MCF 10A (cell line): ENCODE measurements around the gene C1D. TPM values are rescaled to one million over a fixed set of nuclear protein-coding genes. Genes with fewer than 3 reads are reported as not detected.

Experiments
- BruUV-seq: library from RNA; stranded (reverse); fragments of 400-500 nt; replicated peaks from 2 replicates; lab custom pipeline; 2021; lab: Mats Ljungman, UMichigan
- CTCF ChIA-PET: fragments of 300-600 bp; sonication (Branson Sonifier 250); formaldehyde crosslinking; extraction: SDS; loops from one replicate; lab custom pipeline; 2021; ENCODE audit warnings: antibody characterized with exemption, inconsistent platforms; lab: Yijun Ruan, JAX
- POLR2A ChIA-PET: fragments of 300-600, 350-650 bp; sonication (Branson Sonifier 250); formaldehyde crosslinking; extraction: SDS; loops from one replicate; lab custom pipeline; 2020; ENCODE audit warnings: antibody characterized with exemption, inconsistent platforms; lab: Yijun Ruan, JAX
- DNase-seq: peaks from one replicate; pipeline ENCODE4 v3.0.0-alpha.2; 2018; ENCODE audit not compliant: unreplicated experiment
- H3K27ac Mint-ChIP-seq: one replicate; pipeline ENCODE4 v1.8.0; 2022; ENCODE audit warnings: mild to moderate bottlenecking, low read depth, mixed read lengths; ENCODE audit not compliant: unreplicated experiment
- H3K27me3 Mint-ChIP-seq: one replicate; pipeline ENCODE4 v1.8.0; 2022; ENCODE audit warnings: mixed read lengths; ENCODE audit not compliant: insufficient read depth, unreplicated experiment
- H3K36me3 Mint-ChIP-seq: one replicate; pipeline ENCODE4 v1.8.0; 2022; ENCODE audit warnings: mild to moderate bottlenecking, moderate library complexity, mixed read lengths; ENCODE audit not compliant: insufficient read depth, unreplicated experiment
- H3K4me1 Mint-ChIP-seq: one replicate; pipeline ENCODE4 v1.8.0; 2022; ENCODE audit warnings: mixed read lengths; ENCODE audit not compliant: insufficient read depth, unreplicated experiment
- H3K4me3 Mint-ChIP-seq: one replicate; pipeline ENCODE4 v1.8.0; 2022; ENCODE audit warnings: mild to moderate bottlenecking, moderate library complexity, mixed read lengths; ENCODE audit not compliant: unreplicated experiment
- H3K9me3 Mint-ChIP-seq: one replicate; pipeline ENCODE4 v1.8.0; 2022; ENCODE audit warnings: mixed read lengths; ENCODE audit not compliant: unreplicated experiment
- intact Hi-C: fragments of 100-400 bp; cut with micrococcal nuclease; formaldehyde crosslinking; loops from 2 replicates; pipeline ENCODE4 v1.14.1; 2022
- total RNA-seq: library from RNA; stranded (reverse); gene quantifications from 2 replicates; pipeline ENCODE4 v1.2.3, GENCODE V29; 2022
- TF ChIP-seq, protein P1 (sequence below): fragments of 200-600 bp; IDR thresholded peaks from one replicate; pipeline ENCODE4 v1.8.0; 2022; ENCODE audit warnings: antibody characterized with exemption, mild to moderate bottlenecking; ENCODE audit not compliant: unreplicated experiment

C1D gene
- total RNA-seq, 1 experiment from 2014 or later = 17.4 TPM

DNA sequence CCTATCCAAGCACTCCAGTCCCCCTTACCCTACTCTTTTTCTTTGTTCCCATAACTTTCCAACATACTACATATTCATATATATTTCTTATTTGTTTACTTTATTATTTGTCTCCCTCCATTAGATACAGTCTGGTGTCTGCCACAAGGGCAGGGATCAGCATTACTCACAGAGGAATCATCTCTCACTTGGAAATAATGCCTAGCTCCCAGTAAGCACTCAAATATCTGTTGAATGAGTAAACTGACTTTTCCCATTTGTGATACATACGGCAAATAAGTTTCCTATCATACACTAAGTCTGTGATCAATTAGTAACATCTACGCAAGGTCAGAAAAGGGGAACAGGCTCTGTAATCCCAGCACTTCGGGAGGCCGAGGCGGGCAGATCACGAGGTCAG, 18.7 kb downstream of the C1D start:
- H3K36me3 Mint-ChIP-seq = peaks cover 32% of the 10 kb centered on the region
- no peaks in the 10 kb centered on the region for H3K27me3 Mint-ChIP-seq
- intact Hi-C loops = no loop called here
- H3K27ac Mint-ChIP-seq = no peak overlapping the region
- TF ChIP-seq, protein P1, sequence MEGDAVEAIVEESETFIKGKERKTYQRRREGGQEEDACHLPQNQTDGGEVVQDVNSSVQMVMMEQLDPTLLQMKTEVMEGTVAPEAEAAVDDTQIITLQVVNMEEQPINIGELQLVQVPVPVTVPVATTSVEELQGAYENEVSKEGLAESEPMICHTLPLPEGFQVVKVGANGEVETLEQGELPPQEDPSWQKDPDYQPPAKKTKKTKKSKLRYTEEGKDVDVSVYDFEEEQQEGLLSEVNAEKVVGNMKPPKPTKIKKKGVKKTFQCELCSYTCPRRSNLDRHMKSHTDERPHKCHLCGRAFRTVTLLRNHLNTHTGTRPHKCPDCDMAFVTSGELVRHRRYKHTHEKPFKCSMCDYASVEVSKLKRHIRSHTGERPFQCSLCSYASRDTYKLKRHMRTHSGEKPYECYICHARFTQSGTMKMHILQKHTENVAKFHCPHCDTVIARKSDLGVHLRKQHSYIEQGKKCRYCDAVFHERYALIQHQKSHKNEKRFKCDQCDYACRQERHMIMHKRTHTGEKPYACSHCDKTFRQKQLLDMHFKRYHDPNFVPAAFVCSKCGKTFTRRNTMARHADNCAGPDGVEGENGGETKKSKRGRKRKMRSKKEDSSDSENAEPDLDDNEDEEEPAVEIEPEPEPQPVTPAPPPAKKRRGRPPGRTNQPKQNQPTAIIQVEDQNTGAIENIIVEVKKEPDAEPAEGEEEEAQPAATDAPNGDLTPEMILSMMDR = no peak
- BruUV-seq = no TSS peak
- ChIA-PET POLR2A (interaction anchor here (0.7 to 1.0 kb wide), 2 partner anchors 18 to 107 kb away, joined by 3 read pairs; no protein-coding TSS in a partner anchor), CTCF (no interaction called here)
- H3K4me3 Mint-ChIP-seq = no peak overlapping the region
- DNase-seq = no peak
- H3K9me3 Mint-ChIP-seq = no peaks in the 10 kb centered on the region
- H3K4me1 Mint-ChIP-seq = no peaks in the 10 kb centered on the region

GRCh38 chr2:68043695-68044094, 19.1 kb downstream of the C1D start:
- no peaks in the 10 kb centered on the region for H3K9me3 Mint-ChIP-seq
- TF ChIP-seq, protein P1 = no peak
- H3K4me3 Mint-ChIP-seq = no peak overlapping the region
- H3K27ac Mint-ChIP-seq = no peak overlapping the region
- POLR2A ChIA-PET = interaction anchor here (1.0 kb wide), 1 partner anchor 19 kb away, joined by 3 read pairs; no protein-coding TSS in a partner anchor
- DNase-seq = no peak
- no peaks in the 10 kb centered on the region for H3K27me3 Mint-ChIP-seq
- no TSS peak for BruUV-seq
- H3K4me1 Mint-ChIP-seq = no peaks in the 10 kb centered on the region
- CTCF ChIA-PET = no interaction called here
- peaks cover 32% of the 10 kb centered on the region for H3K36me3 Mint-ChIP-seq
- intact Hi-C loops = no loop called here

- ChIA-PET CTCF (no interaction called here), POLR2A (interaction anchor here (1.0 kb wide), 1 partner anchor 19 kb away, joined by 3 read pairs; no protein-coding TSS in a partner anchor)
- Mint-ChIP-seq H3K9me3 (no peaks in the 10 kb centered on the region), H3K36me3 (peaks cover 32% of the 10 kb centered on the region), H3K27ac (no peak overlapping the region), H3K4me1 (no peaks in the 10 kb centered on the region), H3K27me3 (no peaks in the 10 kb centered on the region), H3K4me3 (no peak overlapping the region)
- TF ChIP-seq, protein P1 = no peak
- BruUV-seq = no TSS peak
- intact Hi-C loops = no loop called here
- DNase-seq = no peak
These were observed 19.8 kb downstream of the C1D start for GRCh38 chr2:68043032-68043431.

DNA sequence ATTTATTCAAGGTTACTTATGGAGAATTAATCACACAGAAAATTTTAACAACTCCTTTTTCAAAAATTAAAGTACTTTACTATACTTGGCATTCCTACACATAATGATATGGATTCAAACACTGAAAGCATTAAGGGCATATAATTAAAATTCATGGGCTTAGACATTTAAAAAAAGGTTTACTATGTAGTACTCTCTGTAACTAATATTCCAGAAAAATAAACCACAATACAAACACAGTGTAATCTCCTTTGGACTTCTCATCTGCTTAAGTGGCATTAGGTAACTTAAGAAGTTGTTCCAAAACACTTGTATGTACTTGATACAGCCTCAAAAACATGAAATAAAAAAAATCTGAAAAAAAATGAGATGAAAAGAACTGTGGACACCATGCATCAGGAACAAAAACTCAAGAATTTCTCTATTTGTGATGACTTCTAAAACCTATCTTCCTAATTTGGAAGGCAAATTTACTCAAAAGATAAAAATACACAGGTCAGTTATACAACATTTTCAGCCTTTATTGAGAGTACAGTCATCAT, 21.0 kb downstream of the C1D start:
- BruUV-seq = no TSS peak
- Mint-ChIP-seq H3K36me3 (peaks cover 23% of the 10 kb centered on the region), H3K4me3 (no peak overlapping the region), H3K27ac (no peak overlapping the region), H3K9me3 (no peaks in the 10 kb centered on the region), H3K4me1 (no peaks in the 10 kb centered on the region), H3K27me3 (no peaks in the 10 kb centered on the region)
- POLR2A ChIA-PET = interaction anchor here (1.7 kb wide), 1 partner anchor 10 kb away, joined by 5 read pairs; no protein-coding TSS in a partner anchor
- TF ChIP-seq, protein P1 = no peak
- intact Hi-C loops = no loop called here
- no peak for DNase-seq
- CTCF ChIA-PET = no interaction called here
